H1 (cell line): ENCODE data around the gene CUX1. TPM values are rescaled to one million over a fixed set of nuclear protein-coding genes. Genes with fewer than 3 reads are reported as not detected.

ENCODE experiments used
- CTCF ChIA-PET: fragments of 300-600 bp; sonication (Branson Sonifier 250); formaldehyde crosslinking; loops from one replicate; lab custom pipeline; 2021; ENCODE audit not compliant: partially characterized antibody; lab: Charles Lee
- POLR2A ChIA-PET: fragments of 300-600 bp; sonication (Branson Sonifier 250); formaldehyde crosslinking; loops from one replicate; lab custom pipeline; 2021; ENCODE audit warnings: inconsistent platforms; ENCODE audit not compliant: partially characterized antibody; lab: Charles Lee
- DNase-seq, 2 experiments: peaks; one replicate each; pipeline versions ENCODE4 v3.0.0 to v3.0.0-alpha.2; 2010 to 2022; ENCODE audit warnings: low spot score in 2 of 2, low read depth in 1 of 2, mixed read lengths in 1 of 2
- FAIRE-seq: peaks from 2 replicates; lab custom pipeline; 2011; peaks lifted over from hg19 to GRCh38; lab: Jason Lieb, UNC
- H2AFZ ChIP-seq: 2 replicates; pipeline ENCODE4 v1.8.1; 2012; ENCODE audit warnings: low read length, inconsistent platforms
- H2AK5ac ChIP-seq: 2 replicates; pipeline ENCODE4 v1.6.1; 2013; ENCODE audit warnings: low read depth, low read length
- H2BK120ac ChIP-seq: replicated peaks from 2 replicates; pipeline ENCODE3; 2013; ENCODE audit warnings: low read depth, low read length, inconsistent platforms
- H2BK12ac ChIP-seq: 2 replicates; pipeline ENCODE4 v1.6.1; 2013; ENCODE audit warnings: low read depth, low read length
- H2BK15ac ChIP-seq: 2 replicates; pipeline ENCODE4 v1.6.1; 2013; ENCODE audit warnings: low read length
- H2BK20ac ChIP-seq: 2 replicates; pipeline ENCODE4 v1.6.1; 2013; ENCODE audit warnings: low read length
- H2BK5ac ChIP-seq: 2 replicates; pipeline ENCODE4 v1.6.1; 2013; ENCODE audit warnings: low read depth, low read length
- H3K14ac ChIP-seq: 2 replicates; pipeline ENCODE4 v1.6.1; 2013; ENCODE audit warnings: inconsistent platforms; ENCODE audit not compliant: insufficient read length
- H3K18ac ChIP-seq: 2 replicates; pipeline ENCODE4 v1.6.1; 2013; ENCODE audit warnings: low read length; ENCODE audit errors: extremely low read depth
- H3K23ac ChIP-seq: 2 replicates; pipeline ENCODE4 v1.6.1; 2013; ENCODE audit warnings: inconsistent platforms; ENCODE audit not compliant: insufficient read length
- H3K23me2 ChIP-seq: 2 replicates; pipeline ENCODE4 v1.6.1; 2013; ENCODE audit warnings: low read depth, low read length
- H3K27ac ChIP-seq: 2 replicates; pipeline ENCODE4 v1.6.1; 2011; ENCODE audit warnings: low read depth, low read length, inconsistent platforms
- H3K27me3 ChIP-seq, 4 experiments: replicated peaks in 1 of 4; 1 replicate in 1 of 4; 2 replicates in 3 of 4; pipeline versions ENCODE4 v1.6.1 to v1.8.1; 2011 to 2013; ENCODE audit warnings: low read length in 3 of 4, mild to moderate bottlenecking in 3 of 4, inconsistent platforms in 2 of 4, mixed read lengths in 2 of 4, moderate library complexity in 1 of 4; ENCODE audit not compliant: control insufficient read depth in 3 of 4, insufficient read depth in 3 of 4; ENCODE audit errors: extremely low read depth in 1 of 4
- H3K36me3 ChIP-seq, 4 experiments: 2 replicates each; pipeline versions ENCODE4 v1.6.1 to v1.8.1; 2011 to 2013; ENCODE audit warnings: mild to moderate bottlenecking in 4 of 4, low read length in 3 of 4, moderate library complexity in 2 of 4, control low read depth in 1 of 4, inconsistent platforms in 1 of 4; ENCODE audit not compliant: insufficient read depth in 4 of 4, control insufficient read depth in 2 of 4
- H3K4ac ChIP-seq: replicated peaks from 2 replicates; pipeline ENCODE3; 2013; ENCODE audit warnings: low read length, low read depth, mixed read lengths, inconsistent platforms; ENCODE audit not compliant: insufficient read length
- H3K4me1 ChIP-seq, 4 experiments: replicated peaks in 1 of 4; 1 replicate in 1 of 4; 2 replicates in 3 of 4; pipeline versions ENCODE4 v1.6.1 to v1.8.1; 2011 to 2013; ENCODE audit warnings: low read length in 3 of 4, inconsistent platforms in 2 of 4, mixed read lengths in 1 of 4; ENCODE audit not compliant: insufficient read depth in 4 of 4, control insufficient read depth in 3 of 4
- H3K4me2 ChIP-seq, 2 experiments: 2 replicates each; pipeline versions ENCODE4 v1.6.1 to v1.8.1; 2011 to 2013; ENCODE audit warnings: low read depth in 2 of 2, low read length in 2 of 2, control low read depth in 1 of 2, inconsistent platforms in 1 of 2, mild to moderate bottlenecking in 1 of 2; ENCODE audit not compliant: insufficient read depth in 1 of 2
- H3K4me3 ChIP-seq, 4 experiments: fragments of 200-600, 300-600 bp in 1 of 4; sonication (generic), shearing (Covaris generic), sonication (Bioruptor Twin) in 1 of 4; 2 replicates each; pipeline versions ENCODE4 v1.5.1 to v1.8.1; 2011 to 2016; ENCODE audit warnings: low read length in 4 of 4, low read depth in 3 of 4, control low read depth in 2 of 4, inconsistent platforms in 2 of 4, mild to moderate bottlenecking in 2 of 4, mixed read lengths in 1 of 4, moderate library complexity in 1 of 4; ENCODE audit not compliant: insufficient read depth in 2 of 4; ENCODE audit errors: extremely low read depth in 1 of 4
- H3K56ac ChIP-seq: replicated peaks from 2 replicates; pipeline ENCODE3; 2013; ENCODE audit warnings: low read depth, mild to moderate bottlenecking, mixed read lengths, low read length, inconsistent platforms; ENCODE audit not compliant: insufficient read length
- H3K79me1 ChIP-seq: 2 replicates; pipeline ENCODE4 v1.6.1; 2013; ENCODE audit warnings: low read depth, low read length, control low read depth
- H3K79me2 ChIP-seq, 2 experiments: 2 replicates each; pipeline versions ENCODE4 v1.6.1 to v1.8.1; 2012 to 2013; ENCODE audit warnings: low read length in 2 of 2, mild to moderate bottlenecking in 2 of 2, inconsistent platforms in 1 of 2; ENCODE audit not compliant: insufficient read depth in 2 of 2, control insufficient read depth in 1 of 2
- H3K9ac ChIP-seq, 4 experiments: replicated peaks in 1 of 4; 1 replicate in 1 of 4; 2 replicates in 3 of 4; pipeline versions ENCODE4 v1.6.1 to v1.8.1; 2011 to 2013; ENCODE audit warnings: low read depth in 3 of 4, low read length in 3 of 4, control low read depth in 2 of 4, mild to moderate bottlenecking in 2 of 4, moderate library complexity in 2 of 4, inconsistent platforms in 1 of 4; ENCODE audit errors: extremely low read depth in 1 of 4
- H3K9me3 ChIP-seq, 2 experiments: 2 replicates each; pipeline versions ENCODE4 v1.6.1 to v1.8.1; 2012 to 2013; ENCODE audit warnings: mild to moderate bottlenecking in 2 of 2, moderate library complexity in 2 of 2, control low read depth in 1 of 2, inconsistent platforms in 1 of 2, low read depth in 1 of 2, low read length in 1 of 2, mixed read lengths in 1 of 2; ENCODE audit not compliant: insufficient read depth in 2 of 2
- H4K20me1 ChIP-seq, 2 experiments: replicated peaks in 1 of 2; 2 replicates each; pipeline versions ENCODE3 to v1.8.1; 2011 to 2013; ENCODE audit warnings: inconsistent platforms in 2 of 2, low read length in 2 of 2, mild to moderate bottlenecking in 1 of 2; ENCODE audit not compliant: insufficient read depth in 2 of 2, control insufficient read depth in 1 of 2
- H4K5ac ChIP-seq: 2 replicates; pipeline ENCODE4 v1.6.1; 2013; ENCODE audit warnings: low read length, low read depth, mixed read lengths, inconsistent platforms; ENCODE audit not compliant: insufficient read length
- H4K8ac ChIP-seq: 2 replicates; pipeline ENCODE4 v1.8.0; 2013; ENCODE audit warnings: mild to moderate bottlenecking, moderate library complexity, low read length, inconsistent platforms; ENCODE audit not compliant: insufficient read depth; ENCODE audit errors: extremely low read depth
- H4K91ac ChIP-seq: replicated peaks from 2 replicates; pipeline ENCODE3; 2013; ENCODE audit warnings: low read length, mixed read lengths, inconsistent platforms; ENCODE audit not compliant: insufficient read length
- CBX5 ChIP-seq: fragments of 300-800, 300-1000 bp; sonication (generic); IDR thresholded peaks from 2 replicates; pipeline ENCODE4 v1.7.1; 2016; ENCODE audit warnings: antibody characterized with exemption, low read length, low read depth
- CHD2 ChIP-seq: IDR thresholded peaks from 2 replicates; pipeline ENCODE4 v1.6.1; 2012; ENCODE audit warnings: low read length, improper control_type of control experiment
- HDAC2 ChIP-seq, 2 experiments: fragments of 300-600 bp in 1 of 2; sonication (generic) in 1 of 2; IDR thresholded peaks; 2 replicates each; pipeline ENCODE4 v1.6.1; 2011 to 2012; ENCODE audit warnings: low read depth in 2 of 2, low read length in 2 of 2, mild to moderate bottlenecking in 2 of 2, moderate library complexity in 2 of 2, borderline replicate concordance in 1 of 2, inconsistent platforms in 1 of 2
- TBP ChIP-seq: IDR thresholded peaks from 2 replicates; pipeline ENCODE4 v1.6.1; 2011; ENCODE audit warnings: low read depth, low read length, improper control_type of control experiment
- WGBS, 2 experiments: shearing (Covaris generic) in 1 of 2; methylation state at CpG; one replicate each; pipeline versions ENCODE4 v1.1.6 to v1.1.7; 2013 to 2015; ENCODE audit warnings: low lambda C conversion rate in 2 of 2, mixed read lengths in 2 of 2, inconsistent platforms in 1 of 2, low coverage in 1 of 2, missing lambda C conversion rate in 1 of 2; ENCODE audit not compliant: insufficient replicate concordance in 2 of 2, insufficient coverage in 1 of 2, insufficient read length in 1 of 2; ENCODE audit errors: extremely low coverage in 1 of 2, missing lambda C conversion rate in 1 of 2; 5-methylcytosine and 5-hydroxymethylcytosine counted together
- polyA plus RNA-seq, 7 experiments: library from polyadenylated mRNA; depleted of rRNA in 3 of 7; stranded (reverse) in 5 of 7; unstranded in 2 of 7; fragments of >200 nt in 5 of 7; fragments of 200-250 nt in 2 of 7; gene quantifications; 1 replicate in 5 of 7; 2 replicates in 1 of 7; 4 replicates in 1 of 7; pipeline versions ENCODE4 v1.2.1 to v1.2.3, GENCODE V29; 2011 to 2013; ENCODE audit warnings: missing spikeins in 2 of 7, mixed read lengths in 2 of 7
- total RNA-seq: library from RNA; stranded (reverse); fragmentation: NEBNext Ultra II Directional; extraction: Animal tissue kit (Norgen Biotek cat#: 25700); gene quantifications from 2 replicates; pipeline ENCODE4 v1.2.1, GENCODE V29; 2021
- TF ChIP-seq, protein P1 (sequence below), 3 experiments: IDR thresholded peaks; 1 replicate in 2 of 3; 2 replicates in 1 of 3; pipeline versions ENCODE4 v1.5.1 to v1.6.1; 2011; ENCODE audit warnings: low read length in 3 of 3, mild to moderate bottlenecking in 3 of 3, inconsistent platforms in 2 of 3, low read depth in 1 of 3, moderate library complexity in 1 of 3; ENCODE audit not compliant: insufficient read depth in 1 of 3; ENCODE audit errors: control extremely low read depth in 1 of 3

CUX1 gene
- total and polyA plus RNA-seq, 2 of the 8 experiments (the other 6 are each of a cell fraction or from before 2014, with no cell fraction given), result 21.6 to 65.9 TPM

GRCh38 chr7:101952355-101953247, 135.2 kb downstream of the CUX1 start:
- FAIRE-seq, result no peak
- WGBS, 2 experiments, result 96% methylated on average over 25 of the region's 29 CpGs; no CpG with 5 or more reads in 1 of the 2 experiments
- ChIA-PET CTCF (interaction anchor here (0.6 to 0.9 kb wide), 2 partner anchors 25 to 50 kb away, joined by 3 read pairs; no protein-coding TSS in a partner anchor), POLR2A (interaction anchor here (1.1 kb wide), 1 partner anchor 16 kb away, joined by 3 read pairs; no protein-coding TSS in a partner anchor)
- Histone ChIP-seq H4K20me1 (peaks cover 0 to 5% of the 10 kb centered on the region in 2 experiments), H3K4me3 (no peak overlapping the region), H3K23ac (no peak overlapping the region), H3K9ac (no peak overlapping the region), H3K27ac (no peak overlapping the region), H3K23me2 (no peaks in the 10 kb centered on the region), H2BK15ac (peak overlapping the region; percentile 72; the same call in 1 of the 2 replicates), H3K4ac (no peak overlapping the region), H2BK20ac (no peak overlapping the region), H4K91ac (peak overlapping the region; percentile 60), H3K4me2 (no peak overlapping the region), H2AK5ac (peak overlapping the region; percentile 60; the same call in 1 of the 2 replicates), H3K18ac (peak overlapping the region; percentile 83; the same call in 1 of the 2 replicates), H3K4me1 (peaks cover 0 to 8% (median 2%) of the 10 kb centered on the region in 4 experiments; a peak in 4 of 7 replicates), H2BK12ac (peak overlapping the region; percentile 75; the same call in 1 of the 2 replicates), H4K8ac (peak overlapping the region; percentile 63), H4K5ac (no peak overlapping the region), H2AFZ (no peak overlapping the region), H3K14ac (no peak overlapping the region), H2BK120ac (no peak overlapping the region), H3K36me3 (no peaks in the 10 kb centered on the region), H3K79me2 (peaks cover 0 to 76% of the 10 kb centered on the region in 2 experiments; a peak in 3 of 4 replicates), H3K9me3 (no peaks in the 10 kb centered on the region), H3K79me1 (peaks cover 2% of the 10 kb centered on the region; the same call in 1 of the 2 replicates), H3K56ac (no peak overlapping the region), H2BK5ac (peak overlapping the region; percentile 68; the same call in 1 of the 2 replicates), H3K27me3 (no peaks in the 10 kb centered on the region)
- TF ChIP-seq CBX5, result no peak
- TF ChIP-seq, protein P1, sequence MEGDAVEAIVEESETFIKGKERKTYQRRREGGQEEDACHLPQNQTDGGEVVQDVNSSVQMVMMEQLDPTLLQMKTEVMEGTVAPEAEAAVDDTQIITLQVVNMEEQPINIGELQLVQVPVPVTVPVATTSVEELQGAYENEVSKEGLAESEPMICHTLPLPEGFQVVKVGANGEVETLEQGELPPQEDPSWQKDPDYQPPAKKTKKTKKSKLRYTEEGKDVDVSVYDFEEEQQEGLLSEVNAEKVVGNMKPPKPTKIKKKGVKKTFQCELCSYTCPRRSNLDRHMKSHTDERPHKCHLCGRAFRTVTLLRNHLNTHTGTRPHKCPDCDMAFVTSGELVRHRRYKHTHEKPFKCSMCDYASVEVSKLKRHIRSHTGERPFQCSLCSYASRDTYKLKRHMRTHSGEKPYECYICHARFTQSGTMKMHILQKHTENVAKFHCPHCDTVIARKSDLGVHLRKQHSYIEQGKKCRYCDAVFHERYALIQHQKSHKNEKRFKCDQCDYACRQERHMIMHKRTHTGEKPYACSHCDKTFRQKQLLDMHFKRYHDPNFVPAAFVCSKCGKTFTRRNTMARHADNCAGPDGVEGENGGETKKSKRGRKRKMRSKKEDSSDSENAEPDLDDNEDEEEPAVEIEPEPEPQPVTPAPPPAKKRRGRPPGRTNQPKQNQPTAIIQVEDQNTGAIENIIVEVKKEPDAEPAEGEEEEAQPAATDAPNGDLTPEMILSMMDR (IDR thresholded peaks at IDR 0.05; ENCODE audit: control extremely low read depth in 1 of 3, insufficient read depth in 1 of 3, low read depth in 1 of 3, low read length in 3 of 3), result no peak
- TF ChIP-seq TBP, result no peak
- TF ChIP-seq CHD2, result no peak
- no peak for TF ChIP-seq HDAC2 (IDR thresholded peaks at IDR 0.05; ENCODE audit: borderline replicate concordance in 1 of 2, low read depth in 2 of 2, low read length in 2 of 2)
- DNase-seq, result no peak
